ENCODE measurements around the gene GGTA1.

The GGTA1 gene

GRCh38 chr9:121424024-121424432 lies 75.6 kb downstream of the GGTA1 start:
- H3K4me1 ChIP-seq (ENCODE audit: control insufficient read depth in 1 of 2, insufficient read depth in 1 of 2, low read depth in 1 of 2, low read length in 1 of 2) = no peaks in the 10 kb centered on the region
- no peaks in the 10 kb centered on the region for H3K9me3 ChIP-seq
- H3K27ac ChIP-seq = no peak overlapping the region
- TF ChIP-seq, protein P1, sequence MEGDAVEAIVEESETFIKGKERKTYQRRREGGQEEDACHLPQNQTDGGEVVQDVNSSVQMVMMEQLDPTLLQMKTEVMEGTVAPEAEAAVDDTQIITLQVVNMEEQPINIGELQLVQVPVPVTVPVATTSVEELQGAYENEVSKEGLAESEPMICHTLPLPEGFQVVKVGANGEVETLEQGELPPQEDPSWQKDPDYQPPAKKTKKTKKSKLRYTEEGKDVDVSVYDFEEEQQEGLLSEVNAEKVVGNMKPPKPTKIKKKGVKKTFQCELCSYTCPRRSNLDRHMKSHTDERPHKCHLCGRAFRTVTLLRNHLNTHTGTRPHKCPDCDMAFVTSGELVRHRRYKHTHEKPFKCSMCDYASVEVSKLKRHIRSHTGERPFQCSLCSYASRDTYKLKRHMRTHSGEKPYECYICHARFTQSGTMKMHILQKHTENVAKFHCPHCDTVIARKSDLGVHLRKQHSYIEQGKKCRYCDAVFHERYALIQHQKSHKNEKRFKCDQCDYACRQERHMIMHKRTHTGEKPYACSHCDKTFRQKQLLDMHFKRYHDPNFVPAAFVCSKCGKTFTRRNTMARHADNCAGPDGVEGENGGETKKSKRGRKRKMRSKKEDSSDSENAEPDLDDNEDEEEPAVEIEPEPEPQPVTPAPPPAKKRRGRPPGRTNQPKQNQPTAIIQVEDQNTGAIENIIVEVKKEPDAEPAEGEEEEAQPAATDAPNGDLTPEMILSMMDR (IDR thresholded peaks at IDR 0.05) = no peak
- H3K27me3 ChIP-seq = no peaks in the 10 kb centered on the region
- no peak overlapping the region for H3K4me3 ChIP-seq (ENCODE audit: low read depth in 1 of 2, low read length in 1 of 2)
- no peaks in the 10 kb centered on the region for H3K36me3 ChIP-seq

- H3K9me3 ChIP-seq = no peaks in the 10 kb centered on the region
- no peak overlapping the region for H3K4me3 ChIP-seq (ENCODE audit: low read depth in 1 of 2, low read length in 1 of 2)
- H3K27me3 ChIP-seq = no peaks in the 10 kb centered on the region
- TF ChIP-seq, protein P1 (IDR thresholded peaks at IDR 0.05) = no peak
- no peaks in the 10 kb centered on the region for H3K36me3 ChIP-seq
- H3K4me1 ChIP-seq (ENCODE audit: control insufficient read depth in 1 of 2, insufficient read depth in 1 of 2, low read depth in 1 of 2, low read length in 1 of 2) = peaks cover 0 to 4% of the 10 kb centered on the region in 2 experiments
- H3K27ac ChIP-seq = no peak overlapping the region
Observed at GRCh38 chr9:121411993-121412392, 87.7 kb downstream of the GGTA1 start.

GRCh38 chr9:121405899-121406298 lies 93.7 kb downstream of the GGTA1 start:
- no peak overlapping the region for H3K27ac ChIP-seq
- no peak overlapping the region for H3K4me3 ChIP-seq (ENCODE audit: low read depth in 1 of 2, low read length in 1 of 2)
- TF ChIP-seq, protein P1 (IDR thresholded peaks at IDR 0.05) = no peak
- H3K27me3 ChIP-seq = no peaks in the 10 kb centered on the region
- no peaks in the 10 kb centered on the region for H3K36me3 ChIP-seq
- no peaks in the 10 kb centered on the region for H3K9me3 ChIP-seq
- no peaks in the 10 kb centered on the region for H3K4me1 ChIP-seq (ENCODE audit: control insufficient read depth in 1 of 2, insufficient read depth in 1 of 2, low read depth in 1 of 2, low read length in 1 of 2)
